Measurements from ENCODE around the gene TMEM212. TPM values are rescaled to one million over a fixed set of nuclear protein-coding genes. Genes with fewer than 3 reads are reported as not detected.
"Not testable (repeated sequence)": the region's sequence is repeated elsewhere in the genome, so short reads cannot be mapped to it uniquely, and the experiment has no call there.

TMEM212 gene
- polyA plus RNA-seq, 4 donors = 0.16 to 0.35 TPM; not detected in 2

- no peak for DNase-seq (ENCODE audit: low read depth in 4 of 4, low spot score in 2 of 4)
Observed at GRCh38 chr3:171812811-171813210, 30.3 kb upstream of the TMEM212 start.

- no peak for DNase-seq (ENCODE audit: low read depth in 4 of 4, low spot score in 2 of 4)
Observed at GRCh38 chr3:171813278-171813896, 29.8 kb upstream of the TMEM212 start.

GRCh38 chr3:171813897-171814460, 29.2 kb upstream of the TMEM212 start:
- no peak for DNase-seq (ENCODE audit: low read depth in 4 of 4, low spot score in 2 of 4)

GRCh38 chr3:171814662-171815061, 28.5 kb upstream of the TMEM212 start:
- DNase-seq (ENCODE audit: low read depth in 4 of 4, low spot score in 2 of 4) = not testable (repeated sequence)

- no peak for DNase-seq (ENCODE audit: low read depth in 4 of 4, low spot score in 2 of 4)
Observed at GRCh38 chr3:171815973-171816595, 27.1 kb upstream of the TMEM212 start.

- no peak for DNase-seq (ENCODE audit: low read depth in 4 of 4, low spot score in 2 of 4)
Observed at GRCh38 chr3:171817074-171817800, 25.9 kb upstream of the TMEM212 start.

- no peak for DNase-seq (ENCODE audit: low read depth in 4 of 4, low spot score in 2 of 4)
Observed at GRCh38 chr3:171821044-171821443, 22.1 kb upstream of the TMEM212 start.

- no peak for DNase-seq (ENCODE audit: low read depth in 4 of 4, low spot score in 2 of 4)
Observed at GRCh38 chr3:171821778-171822358, 21.3 kb upstream of the TMEM212 start.

GRCh38 chr3:171822431-171823106, 20.6 kb upstream of the TMEM212 start:
- DNase-seq (ENCODE audit: low read depth in 4 of 4, low spot score in 2 of 4) = no peak

- no peak for DNase-seq (ENCODE audit: low read depth in 4 of 4, low spot score in 2 of 4)
Observed at GRCh38 chr3:171824116-171824515, 19.0 kb upstream of the TMEM212 start.

GRCh38 chr3:171824824-171825221, 18.3 kb upstream of the TMEM212 start:
- no peak for DNase-seq (ENCODE audit: low read depth in 4 of 4, low spot score in 2 of 4)

- DNase-seq (ENCODE audit: low read depth in 4 of 4, low spot score in 2 of 4) = no peak
Observed at GRCh38 chr3:171825222-171825828, 17.8 kb upstream of the TMEM212 start.

GRCh38 chr3:171827385-171827784, 15.8 kb upstream of the TMEM212 start:
- DNase-seq (ENCODE audit: low read depth in 4 of 4, low spot score in 2 of 4) = no peak

GRCh38 chr3:171827836-171828458, 15.2 kb upstream of the TMEM212 start:
- no peak for DNase-seq (ENCODE audit: low read depth in 4 of 4, low spot score in 2 of 4)

- DNase-seq (ENCODE audit: low read depth in 4 of 4, low spot score in 2 of 4) = no peak
Observed at GRCh38 chr3:171828902-171829770, 14.0 kb upstream of the TMEM212 start.

GRCh38 chr3:171829841-171830517, 13.2 kb upstream of the TMEM212 start:
- no peak for DNase-seq (ENCODE audit: low read depth in 4 of 4, low spot score in 2 of 4)

- no peak for DNase-seq (ENCODE audit: low read depth in 4 of 4, low spot score in 2 of 4)
Observed at GRCh38 chr3:171830518-171830875, 12.7 kb upstream of the TMEM212 start.

GRCh38 chr3:171831936-171832335, 11.2 kb upstream of the TMEM212 start:
- DNase-seq (ENCODE audit: low read depth in 4 of 4, low spot score in 2 of 4) = no peak

Measured in left renal cortex interstitium (tissue), 4 donors.